B cell (primary cell): Measurements from ENCODE around the gene TMEM33. TPM values are rescaled to one million over a fixed set of nuclear protein-coding genes. Genes with fewer than 3 reads are reported as not detected.

Experiments used
- ATAC-seq: fragments of 200-7000 bp; cut with Tn5 transposase; one replicate; pipeline ENCODE4 v1.10.0; 2021; ENCODE audit warnings: low read depth, mild to moderate bottlenecking, moderate number of reproducible peaks, moderate library complexity
- CTCF ChIA-PET: fragments of 350-600 bp; sonication (Branson Sonifier 250); formaldehyde crosslinking; loops from one replicate; lab custom pipeline; 2021; ENCODE audit warnings: antibody characterized with exemption, inconsistent platforms; lab: Charles Lee
- POLR2A ChIA-PET: fragments of 350-600 bp; sonication (Branson Sonifier 250); formaldehyde crosslinking; loops from one replicate; lab custom pipeline; 2021; ENCODE audit warnings: antibody characterized with exemption; lab: Charles Lee
- DNase-seq: peaks from one replicate; pipeline ENCODE4 v3.0.0; 2013
- H2AFZ ChIP-seq: 2 replicates; pipeline ENCODE4 v1.6.1; 2012; ENCODE audit warnings: mild to moderate bottlenecking, low read depth, low read length; ENCODE audit not compliant: insufficient read depth, poor library complexity, severe bottlenecking
- H3K27ac ChIP-seq, 2 donors: 1 replicate in 1 of 2; 2 replicates in 1 of 2; pipeline ENCODE4 v1.5.1; 2012 to 2013; ENCODE audit warnings: low read length in 2 of 2, mild to moderate bottlenecking in 2 of 2, moderate library complexity in 1 of 2
- H3K27me3 ChIP-seq, 4 experiments: fragments of 200-600 bp in 1 of 4; sonication (generic) in 1 of 4; replicated peaks in 1 of 4; 1 replicate in 2 of 4; 2 replicates in 2 of 4; pipeline versions ENCODE4 v1.6.1 to v1.7.0; 2013 to 2016; ENCODE audit warnings: low read length in 3 of 4, mild to moderate bottlenecking in 2 of 4, mixed read lengths in 1 of 4, moderate library complexity in 1 of 4; ENCODE audit not compliant: insufficient read depth in 4 of 4, control insufficient read depth in 3 of 4; ENCODE audit errors: control extremely low read depth in 1 of 4
- H3K36me3 ChIP-seq, 2 experiments: replicated peaks in 1 of 2; 1 replicate in 1 of 2; 2 replicates in 1 of 2; pipeline versions ENCODE4 v1.6.1 to v1.7.1; 2013; ENCODE audit warnings: low read length in 1 of 2; ENCODE audit not compliant: insufficient read depth in 2 of 2, control insufficient read depth in 1 of 2; ENCODE audit errors: control extremely low read depth in 1 of 2, extremely low read depth in 1 of 2
- H3K4me1 ChIP-seq, 2 donors: fragments of 200-600 bp in 1 of 2; sonication (generic) in 1 of 2; 1 replicate in 1 of 2; 2 replicates in 1 of 2; pipeline versions ENCODE4 v1.5.1 to v1.6.1; 2013 to 2017; ENCODE audit warnings: low read length in 2 of 2; ENCODE audit not compliant: control insufficient read depth in 2 of 2, insufficient read depth in 2 of 2
- H3K4me2 ChIP-seq: replicated peaks from 2 replicates; pipeline ENCODE3; 2012; ENCODE audit warnings: mild to moderate bottlenecking, low read depth, low read length; ENCODE audit not compliant: poor library complexity, severe bottlenecking
- H3K4me3 ChIP-seq, 5 experiments: fragments of 200-600 bp in 1 of 5; sonication (generic) in 1 of 5; 1 replicate in 3 of 5; 2 replicates in 2 of 5; pipeline versions ENCODE4 v1.5.1 to v1.7.0; 2011 to 2016; ENCODE audit warnings: low read length in 4 of 5, mild to moderate bottlenecking in 4 of 5, low read depth in 2 of 5, control low read depth in 1 of 5, moderate library complexity in 1 of 5; ENCODE audit not compliant: insufficient read depth in 1 of 5; ENCODE audit errors: control extremely low read depth in 1 of 5, extremely low read depth in 1 of 5
- H3K79me2 ChIP-seq: fragments of 200-600 bp; sonication (generic); one replicate; pipeline ENCODE4 v1.6.0; 2016; ENCODE audit warnings: low read length; ENCODE audit not compliant: control insufficient read depth, insufficient read depth
- H3K9ac ChIP-seq: fragments of 200-600 bp; sonication (generic); 2 replicates; pipeline ENCODE4 v1.6.1; 2017; ENCODE audit warnings: mild to moderate bottlenecking, low read length, moderate library complexity
- H3K9me3 ChIP-seq, 3 donors: one replicate each; pipeline versions ENCODE4 v1.6.1 to v1.7.1; 2013; ENCODE audit warnings: low read length in 2 of 3; ENCODE audit not compliant: control insufficient read depth in 2 of 3, insufficient read depth in 1 of 3; ENCODE audit errors: control extremely low read depth in 1 of 3
- H4K20me1 ChIP-seq: 2 replicates; pipeline ENCODE4 v1.6.0; 2012; ENCODE audit warnings: mild to moderate bottlenecking, low read length; ENCODE audit not compliant: insufficient read depth, control insufficient read depth, poor library complexity, severe bottlenecking
- H3K27ac Mint-ChIP-seq: one replicate; pipeline ENCODE4 v1.8.0; 2021; ENCODE audit warnings: mixed read lengths
- H3K27me3 Mint-ChIP-seq: one replicate; pipeline ENCODE4 v1.8.0; 2021; ENCODE audit warnings: mixed read lengths
- H3K4me1 Mint-ChIP-seq: one replicate; pipeline ENCODE4 v1.8.0; 2021; ENCODE audit warnings: mixed read lengths
- H3K4me3 Mint-ChIP-seq: one replicate; pipeline ENCODE4 v1.8.0; 2021; ENCODE audit warnings: mixed read lengths
- H3K9me3 Mint-ChIP-seq: one replicate; pipeline ENCODE4 v1.8.0; 2022; ENCODE audit warnings: mixed read lengths; ENCODE audit not compliant: insufficient read depth
- EZH2 ChIP-seq: IDR thresholded peaks from 2 replicates; pipeline ENCODE4 v1.6.1; 2012; ENCODE audit warnings: borderline replicate concordance, low read depth, mild to moderate bottlenecking, moderate library complexity, low read length; ENCODE audit not compliant: insufficient read depth, poor library complexity, severe bottlenecking
- WGBS: methylation state at CpG from one replicate; pipeline ENCODE4 v1.1.5; 2013; ENCODE audit warnings: missing lambda C conversion rate; ENCODE audit not compliant: insufficient coverage; 5-methylcytosine and 5-hydroxymethylcytosine counted together
- intact Hi-C: fragments of 100-400 bp; cut with micrococcal nuclease; formaldehyde crosslinking; loops from one replicate; pipeline ENCODE4 v1.10.0; 2022
- polyA plus RNA-seq: library from polyadenylated mRNA; depleted of rRNA; stranded (reverse); fragments of >200 nt; gene quantifications from 2 replicates; pipeline ENCODE4 v1.2.3, GENCODE V29; 2012
- total RNA-seq, 2 donors: library from RNA; stranded (reverse); fragments of 120-200 nt in 1 of 2; gene quantifications; 1 replicate in 1 of 2; 2 replicates in 1 of 2; pipeline versions ENCODE4 v1.2.3 to v1.2.4, GENCODE V29; 2013 to 2022
- TF ChIP-seq, protein P1 (sequence below): fragments of 200-600 bp; IDR thresholded peaks from one replicate; pipeline ENCODE4 v1.8.0; 2022; ENCODE audit warnings: antibody characterized with exemption, mild to moderate bottlenecking

Gene TMEM33
- total and polyA plus RNA-seq, 2 donors (not counting 1 experiment from before 2014, with no cell fraction given), result 10.5 to 39.2 TPM

DNA sequence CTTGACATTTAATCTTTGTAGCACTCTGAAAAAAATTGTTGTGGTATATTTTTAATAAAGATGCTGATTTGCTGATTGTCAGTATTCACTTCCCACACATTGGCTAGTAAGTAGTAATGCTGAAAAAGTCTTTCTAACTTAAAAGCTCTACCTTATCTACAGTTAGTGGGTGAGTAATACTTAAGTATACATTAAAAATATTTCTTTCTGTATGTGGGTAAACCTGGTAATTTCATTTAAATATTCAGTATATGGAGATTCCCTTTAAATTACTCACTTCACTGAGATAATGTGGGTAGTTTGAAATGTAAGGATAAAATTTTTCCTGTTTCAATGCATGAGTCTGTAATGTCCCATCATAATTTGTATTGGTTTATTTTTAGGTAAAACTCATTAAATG, 5.6 kb downstream of the TMEM33 start:
- Mint-ChIP-seq H3K27me3 (no peaks in the 10 kb centered on the region), H3K27ac (no peak overlapping the region), H3K4me1 (peaks cover 20% of the 10 kb centered on the region), H3K9me3 (no peaks in the 10 kb centered on the region), H3K4me3 (no peak overlapping the region)
- H4K20me1 ChIP-seq, result peaks cover 31% of the 10 kb centered on the region
- ChIA-PET CTCF (no interaction called here), POLR2A (no interaction called here)
- H3K4me1 ChIP-seq, result peaks cover 7 to 8% of the 10 kb centered on the region in 2 donors
- H3K27me3 ChIP-seq, result no peaks in the 10 kb centered on the region
- DNase-seq (no peak), ATAC-seq (no peak)
- TF ChIP-seq EZH2, result no peak
- TF ChIP-seq, protein P1, sequence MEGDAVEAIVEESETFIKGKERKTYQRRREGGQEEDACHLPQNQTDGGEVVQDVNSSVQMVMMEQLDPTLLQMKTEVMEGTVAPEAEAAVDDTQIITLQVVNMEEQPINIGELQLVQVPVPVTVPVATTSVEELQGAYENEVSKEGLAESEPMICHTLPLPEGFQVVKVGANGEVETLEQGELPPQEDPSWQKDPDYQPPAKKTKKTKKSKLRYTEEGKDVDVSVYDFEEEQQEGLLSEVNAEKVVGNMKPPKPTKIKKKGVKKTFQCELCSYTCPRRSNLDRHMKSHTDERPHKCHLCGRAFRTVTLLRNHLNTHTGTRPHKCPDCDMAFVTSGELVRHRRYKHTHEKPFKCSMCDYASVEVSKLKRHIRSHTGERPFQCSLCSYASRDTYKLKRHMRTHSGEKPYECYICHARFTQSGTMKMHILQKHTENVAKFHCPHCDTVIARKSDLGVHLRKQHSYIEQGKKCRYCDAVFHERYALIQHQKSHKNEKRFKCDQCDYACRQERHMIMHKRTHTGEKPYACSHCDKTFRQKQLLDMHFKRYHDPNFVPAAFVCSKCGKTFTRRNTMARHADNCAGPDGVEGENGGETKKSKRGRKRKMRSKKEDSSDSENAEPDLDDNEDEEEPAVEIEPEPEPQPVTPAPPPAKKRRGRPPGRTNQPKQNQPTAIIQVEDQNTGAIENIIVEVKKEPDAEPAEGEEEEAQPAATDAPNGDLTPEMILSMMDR, result no peak
- H2AFZ ChIP-seq, result no peak overlapping the region
- peaks cover 9 to 20% of the 10 kb centered on the region in 2 experiments for H3K36me3 ChIP-seq
- H3K79me2 ChIP-seq, result peaks cover 27% of the 10 kb centered on the region
- H3K9me3 ChIP-seq, result no peaks in the 10 kb centered on the region
- H3K4me3 ChIP-seq, result no peak overlapping the region
- intact Hi-C loops, result no loop called here
- no peak overlapping the region for H3K9ac ChIP-seq
- no peak overlapping the region for H3K27ac ChIP-seq
- no peak overlapping the region for H3K4me2 ChIP-seq

DNA sequence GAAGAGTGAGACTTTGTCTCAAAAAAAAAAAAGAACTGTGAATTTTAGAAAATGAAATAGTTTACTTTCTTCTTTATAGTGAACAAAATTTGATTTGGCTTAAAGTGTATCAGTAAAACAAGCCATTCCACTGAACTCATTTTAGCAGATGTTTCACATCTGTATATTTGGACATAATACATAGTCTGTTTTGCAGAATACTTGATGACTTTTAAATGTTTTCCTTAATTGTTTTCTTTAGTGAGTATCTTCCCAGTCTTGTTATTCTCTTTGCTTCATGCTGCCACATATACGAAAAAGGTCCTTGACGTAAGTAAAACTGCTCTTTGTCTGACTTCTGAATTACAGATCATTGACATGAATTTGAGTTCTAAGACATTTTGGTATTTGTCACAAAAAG, 8.3 kb downstream of the TMEM33 start:
- no CpG with 5 or more reads among the region's 2 CpGs for WGBS

More for the DNA sequence above, 8.3 kb downstream of the TMEM33 start:
- Histone ChIP-seq H3K9ac (no peak overlapping the region), H4K20me1 (peaks cover 28% of the 10 kb centered on the region), H3K27me3 (no peaks in the 10 kb centered on the region), H3K27ac (no peak overlapping the region), H3K9me3 (no peaks in the 10 kb centered on the region), H3K4me3 (no peak overlapping the region), H2AFZ (no peak overlapping the region), H3K36me3 (peaks cover 13 to 31% of the 10 kb centered on the region in 2 experiments), H3K4me2 (no peak overlapping the region), H3K4me1 (no peaks in the 10 kb centered on the region), H3K79me2 (peaks cover 12% of the 10 kb centered on the region)
- ChIA-PET POLR2A (no interaction called here), CTCF (no interaction called here)
- H3K9me3 Mint-ChIP-seq, result no peaks in the 10 kb centered on the region
- H3K4me1 Mint-ChIP-seq, result peaks cover 4% of the 10 kb centered on the region
- DNase-seq, result no peak
- no peak for ATAC-seq
- TF ChIP-seq, protein P1, result no peak
- no peak for TF ChIP-seq EZH2
- H3K27ac Mint-ChIP-seq, result no peak overlapping the region
- H3K4me3 Mint-ChIP-seq, result no peak overlapping the region
- no peaks in the 10 kb centered on the region for H3K27me3 Mint-ChIP-seq
- intact Hi-C loops, result no loop called here
